Stimulated activated CD4-positive, alpha-beta T cell treated with anti-CD3 and anti-CD28 coated beads, TNF-alpha, amount 100 ng/mL, for 1 hour (primary cell): ENCODE results near the gene HAS3.
"Not testable (repeated sequence)": the region's sequence is repeated elsewhere in the genome, so short reads cannot be mapped to it uniquely, and the experiment has no call there.

Experiments used
- DNase-seq, 3 donors: peaks; one replicate each; pipeline ENCODE4 v3.0.0-alpha.2; 2020; ENCODE audit warnings: low read depth in 3 of 3, low spot score in 1 of 3

The HAS3 gene

DNA sequence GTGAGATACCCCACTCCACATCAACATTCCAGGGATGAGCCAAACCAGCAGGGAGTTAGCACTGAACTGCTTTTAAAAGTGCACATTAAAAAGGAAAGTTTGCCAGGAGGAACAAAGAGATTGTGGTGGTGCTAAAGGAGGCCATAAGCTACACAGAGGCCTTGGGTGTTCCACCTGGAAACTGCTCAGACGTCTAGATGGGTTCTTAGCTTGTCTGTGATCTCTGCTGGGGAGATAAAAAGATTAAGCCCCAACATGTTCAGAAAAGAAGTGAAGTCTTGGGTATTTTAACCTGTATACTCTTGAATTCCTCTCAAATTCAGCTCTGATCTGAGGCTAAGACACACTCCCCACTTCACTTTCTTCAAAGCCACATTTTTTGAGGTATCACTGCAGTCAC, 10.4 kb downstream of the HAS3 start:
- DNase-seq = no peak

DNA sequence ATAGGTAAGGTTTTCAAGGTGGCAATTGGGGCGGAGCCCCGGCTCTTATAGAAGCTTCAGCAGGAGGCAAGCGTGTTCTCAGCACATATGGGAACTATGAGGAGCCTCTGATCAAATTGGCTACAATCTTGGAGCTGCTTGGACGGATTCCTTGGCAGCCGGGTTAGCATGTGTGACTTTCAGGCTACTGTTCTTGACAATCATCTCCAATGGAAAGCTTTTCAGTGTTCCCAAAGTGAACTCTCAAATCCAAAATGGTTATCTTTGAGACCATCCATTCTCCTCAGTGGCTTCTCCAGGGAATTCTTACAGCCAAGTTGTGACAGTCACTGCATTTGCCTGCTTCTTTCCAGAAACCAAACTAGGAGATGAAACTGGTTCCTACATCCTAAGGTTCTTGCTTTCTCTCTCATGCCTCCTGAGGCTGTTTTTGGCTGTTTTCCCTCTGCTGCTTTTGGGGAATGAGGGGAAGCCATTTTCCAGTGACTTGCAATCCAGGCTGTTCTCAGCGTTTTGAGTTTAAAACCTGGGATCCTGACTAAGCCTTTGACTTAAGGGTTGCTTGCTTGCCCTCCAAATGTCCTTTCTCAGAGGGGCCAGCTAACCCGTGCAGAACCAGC, 10.9 kb downstream of the HAS3 start:
- DNase-seq = no peak

DNA sequence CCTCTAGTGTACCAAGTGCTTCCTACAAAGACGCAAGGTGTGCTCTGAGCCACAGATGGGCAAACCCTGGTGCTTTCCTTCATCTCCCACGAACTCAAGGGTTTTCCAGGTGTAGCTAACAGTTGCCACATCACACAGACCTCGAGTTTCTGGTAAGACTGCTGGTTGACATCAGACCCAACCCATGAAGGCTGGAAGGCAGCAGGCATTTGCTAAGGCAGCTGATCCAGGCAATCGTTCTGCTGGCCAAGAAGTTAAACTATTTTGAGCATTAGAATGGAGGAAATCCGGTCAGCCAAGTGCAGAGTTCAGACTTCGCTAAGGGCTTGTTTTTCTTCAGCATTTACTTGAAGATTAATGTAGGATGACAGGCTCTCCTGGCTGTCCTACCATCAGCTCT, 11.5 kb downstream of the HAS3 start:
- no peak for DNase-seq

DNA sequence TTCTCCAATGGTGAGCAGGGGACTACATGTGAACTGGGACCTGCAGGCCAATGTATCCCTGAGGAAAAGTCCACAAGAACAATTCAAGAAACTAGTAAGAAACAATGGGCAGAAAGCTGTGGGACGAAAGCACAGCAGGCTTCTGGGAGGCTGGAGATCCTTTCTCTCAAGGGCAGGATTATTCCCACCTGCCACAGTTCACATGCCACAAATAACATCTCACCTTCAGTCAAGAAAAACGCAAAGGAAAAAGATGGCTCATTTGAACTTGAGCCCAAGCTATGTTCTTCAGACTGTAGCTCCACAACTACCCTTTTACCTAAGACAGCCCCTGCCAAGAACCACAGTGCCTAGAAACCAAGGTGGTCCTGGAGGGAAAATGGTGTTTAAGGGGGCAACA, 13.0 kb downstream of the HAS3 start:
- DNase-seq = no peak

DNA sequence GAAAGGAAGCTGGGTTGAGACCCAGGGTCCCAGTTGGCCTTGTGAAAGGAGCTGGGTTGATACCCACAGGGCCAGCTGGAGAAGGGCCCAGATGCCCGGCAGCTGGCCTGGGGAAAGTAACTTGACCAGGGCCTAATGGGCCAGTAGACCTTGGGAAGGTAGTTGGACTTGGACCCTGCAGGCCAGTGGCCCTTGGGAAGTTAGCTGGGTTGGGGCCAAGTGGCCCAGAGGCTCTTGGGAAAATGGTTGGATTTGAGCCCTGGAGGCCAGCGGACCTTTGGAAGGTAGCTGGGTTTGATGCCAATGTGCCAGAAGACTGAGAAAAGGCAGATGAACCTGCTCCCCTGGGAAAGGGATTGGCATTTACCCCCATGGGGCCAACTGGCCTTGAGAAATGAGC, 13.5 kb downstream of the HAS3 start:
- no peak for DNase-seq

DNA sequence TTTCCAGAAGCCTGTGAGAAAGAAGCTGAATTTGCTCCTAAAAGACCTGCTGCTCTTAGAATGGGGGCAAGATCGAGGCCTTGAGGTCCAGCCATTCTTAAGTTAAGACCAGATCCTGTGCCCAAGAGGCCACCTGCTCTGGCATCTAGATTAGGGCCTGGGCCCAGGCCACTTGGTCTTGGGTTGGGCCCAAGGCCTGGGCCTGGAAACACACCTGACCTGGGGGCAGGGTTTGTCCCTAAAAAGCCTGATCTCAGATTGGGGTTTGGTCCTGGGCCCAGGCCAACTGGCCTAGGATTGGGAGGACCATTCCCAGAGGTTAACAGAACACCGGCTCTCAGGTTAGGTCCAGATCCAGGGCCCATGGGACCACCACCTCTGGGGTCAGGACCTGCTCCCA, 14.1 kb downstream of the HAS3 start:
- no peak for DNase-seq

DNA sequence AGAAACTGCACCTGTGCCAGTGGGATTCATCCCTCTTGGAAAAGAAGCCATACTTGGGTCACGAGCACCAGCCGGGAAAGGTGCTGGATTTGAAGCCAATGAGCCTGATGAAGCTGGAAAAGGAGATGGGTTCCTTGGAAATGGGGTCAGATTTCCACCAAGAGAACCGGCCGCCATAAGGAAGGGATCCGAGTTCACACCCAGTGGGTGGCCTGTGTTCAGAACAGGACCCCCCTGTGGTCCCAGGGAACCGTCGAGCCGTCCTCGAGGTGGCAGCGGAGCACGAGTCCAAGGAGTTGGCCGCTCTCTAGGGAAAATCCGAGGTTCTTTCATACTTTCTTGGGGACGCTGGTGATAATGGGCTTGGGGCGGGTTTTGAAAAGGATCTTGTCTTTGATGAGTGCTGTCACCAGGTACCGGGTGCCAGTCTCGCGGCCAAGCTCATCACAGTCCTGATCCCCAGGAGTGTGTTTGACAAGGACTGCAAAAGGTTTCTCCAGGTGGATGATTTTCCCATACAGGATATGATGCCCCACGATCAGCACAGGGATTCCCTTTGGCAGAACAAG, 14.7 kb downstream of the HAS3 start:
- no peak for DNase-seq

DNA sequence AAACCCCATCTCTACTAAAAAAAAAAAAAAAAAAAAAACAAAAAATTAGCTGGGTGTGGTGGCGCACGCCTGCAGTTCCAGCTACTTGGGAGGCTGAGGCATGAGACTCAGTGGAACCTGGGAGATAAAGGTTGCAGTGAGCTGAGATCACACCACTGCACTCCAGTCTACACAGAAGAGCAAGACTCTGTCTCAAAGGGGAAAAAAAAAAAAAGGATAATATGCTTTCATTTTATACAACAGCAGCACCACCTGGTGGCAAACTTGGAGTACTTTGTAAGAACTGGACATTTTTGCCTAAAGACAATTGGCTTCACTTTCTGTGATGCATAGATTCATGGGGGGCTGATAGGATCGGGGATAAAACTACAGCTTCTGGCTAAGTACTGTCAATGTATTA, 18.5 kb downstream of the HAS3 start:
- no peak for DNase-seq

DNA sequence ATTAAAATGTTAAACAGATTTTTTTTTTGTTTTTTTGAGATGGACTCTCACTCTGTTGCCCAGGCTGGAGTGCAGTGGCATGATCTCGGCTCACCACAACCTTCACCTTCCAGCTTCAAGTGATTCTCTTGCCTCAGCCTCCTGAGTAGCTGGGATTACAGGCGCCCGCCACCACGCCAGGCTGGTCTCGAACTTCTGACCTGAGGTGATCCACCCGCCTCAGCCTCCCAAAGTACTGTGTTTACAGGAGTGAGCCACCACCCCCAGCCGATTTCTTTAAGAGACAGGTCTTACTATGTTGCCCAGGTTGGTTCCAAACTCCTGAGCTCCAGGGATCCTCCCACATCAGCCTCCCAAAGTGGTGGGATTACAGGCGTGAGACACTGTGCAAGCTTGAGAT, 19.0 kb downstream of the HAS3 start:
- not testable (repeated sequence) for DNase-seq

DNA sequence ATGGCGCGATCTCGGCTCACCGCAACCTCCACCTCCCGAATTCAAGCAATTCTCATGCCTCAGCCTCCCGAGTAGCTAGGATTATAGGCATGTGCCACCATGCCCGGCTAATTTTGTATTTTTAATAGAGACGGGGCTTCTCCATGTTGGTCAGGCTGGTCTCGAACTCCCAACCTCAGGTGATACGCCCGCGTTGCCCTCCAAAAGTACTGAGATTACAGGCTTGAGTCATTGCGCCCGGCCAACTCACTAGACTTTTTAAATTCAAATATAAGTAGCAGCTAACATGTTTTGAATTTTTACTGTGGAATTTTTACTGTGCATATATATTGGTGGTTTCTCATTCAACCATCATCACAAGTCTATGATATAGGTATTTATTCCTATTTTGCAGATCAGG, 19.5 kb downstream of the HAS3 start:
- DNase-seq = not testable (repeated sequence)

DNA sequence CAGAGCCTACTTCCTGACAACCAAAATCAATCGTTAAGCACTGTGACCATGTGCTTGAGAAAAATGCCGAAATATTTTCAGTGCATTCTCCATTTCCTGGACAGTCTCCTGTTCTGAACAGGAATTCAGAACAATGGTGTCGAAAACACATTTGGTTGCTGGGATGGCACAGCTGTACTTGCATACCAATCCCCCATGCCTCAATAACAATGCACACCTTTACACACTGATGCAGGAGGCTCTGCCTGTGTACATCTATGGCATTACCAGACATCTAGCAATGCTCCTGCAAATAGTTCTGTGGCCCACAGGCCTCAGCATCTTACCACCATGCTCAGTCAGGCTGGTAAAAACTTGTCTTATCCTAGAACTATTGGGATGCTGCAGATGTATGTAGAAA, 20.8 kb downstream of the HAS3 start:
- DNase-seq = no peak

DNA sequence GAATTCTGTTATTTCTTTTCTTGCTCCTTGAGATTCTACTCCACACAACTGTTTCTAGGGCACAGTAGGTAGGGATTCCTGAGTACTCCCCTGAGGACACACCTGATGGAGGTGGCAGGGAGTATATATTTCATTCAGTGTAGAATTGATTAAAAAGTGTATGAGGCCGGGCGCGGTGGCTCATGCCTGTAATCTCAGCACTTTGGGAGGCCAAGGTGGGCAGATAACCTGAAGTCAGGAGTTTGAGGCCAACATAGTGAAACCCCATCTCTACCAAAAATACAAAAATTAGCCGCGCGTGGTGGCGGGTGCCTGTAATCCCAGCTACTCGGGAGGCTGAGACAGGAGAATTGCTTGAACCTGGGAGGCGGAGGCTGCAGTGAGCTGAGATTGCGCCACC, 21.3 kb downstream of the HAS3 start:
- DNase-seq = not testable (repeated sequence)

DNA sequence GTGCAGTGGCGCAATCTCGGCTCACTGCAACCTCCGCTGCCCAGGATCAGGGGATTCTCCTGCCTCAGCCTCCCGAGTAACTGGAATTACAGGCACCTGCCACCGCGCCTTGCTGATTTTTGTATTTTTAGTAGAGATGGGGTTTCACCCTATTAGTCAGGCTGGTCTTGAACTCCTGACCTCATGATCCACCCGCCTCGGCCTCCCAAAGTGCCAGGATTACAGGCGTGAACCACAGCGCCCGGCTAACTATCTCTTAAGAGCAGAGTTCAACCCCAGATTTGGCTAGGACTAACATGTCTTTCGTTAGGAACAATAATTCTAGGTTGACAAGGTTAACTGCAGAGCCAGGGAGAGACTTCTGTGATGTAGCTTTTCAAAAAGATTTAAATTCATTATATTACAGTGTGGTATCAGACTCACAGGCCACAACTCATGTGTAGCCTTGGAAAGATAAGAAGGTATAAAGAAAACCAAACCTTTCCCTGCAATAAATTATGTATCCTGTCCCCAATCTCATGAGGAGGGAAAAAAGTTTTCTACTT, 22.6 kb downstream of the HAS3 start:
- DNase-seq = no peak

DNA sequence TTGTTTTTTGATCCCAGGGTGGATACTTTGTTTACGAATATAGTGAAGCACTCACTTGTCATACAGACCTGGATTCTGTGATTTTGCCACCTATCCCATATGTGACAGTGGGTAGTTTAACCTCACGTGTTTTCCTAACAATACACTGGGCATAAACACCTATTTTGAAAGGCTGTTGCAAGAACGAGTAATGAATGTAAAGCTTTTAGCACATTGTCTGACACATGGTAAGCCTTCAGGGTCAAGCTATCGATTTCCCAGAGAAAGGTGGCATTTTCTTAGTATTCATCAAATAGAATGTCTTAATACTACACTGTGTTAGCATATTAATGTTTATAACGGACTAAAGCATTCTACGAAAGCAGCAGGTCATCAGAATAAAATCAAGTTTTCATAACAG, 25.0 kb downstream of the HAS3 start:
- DNase-seq = no peak

DNA sequence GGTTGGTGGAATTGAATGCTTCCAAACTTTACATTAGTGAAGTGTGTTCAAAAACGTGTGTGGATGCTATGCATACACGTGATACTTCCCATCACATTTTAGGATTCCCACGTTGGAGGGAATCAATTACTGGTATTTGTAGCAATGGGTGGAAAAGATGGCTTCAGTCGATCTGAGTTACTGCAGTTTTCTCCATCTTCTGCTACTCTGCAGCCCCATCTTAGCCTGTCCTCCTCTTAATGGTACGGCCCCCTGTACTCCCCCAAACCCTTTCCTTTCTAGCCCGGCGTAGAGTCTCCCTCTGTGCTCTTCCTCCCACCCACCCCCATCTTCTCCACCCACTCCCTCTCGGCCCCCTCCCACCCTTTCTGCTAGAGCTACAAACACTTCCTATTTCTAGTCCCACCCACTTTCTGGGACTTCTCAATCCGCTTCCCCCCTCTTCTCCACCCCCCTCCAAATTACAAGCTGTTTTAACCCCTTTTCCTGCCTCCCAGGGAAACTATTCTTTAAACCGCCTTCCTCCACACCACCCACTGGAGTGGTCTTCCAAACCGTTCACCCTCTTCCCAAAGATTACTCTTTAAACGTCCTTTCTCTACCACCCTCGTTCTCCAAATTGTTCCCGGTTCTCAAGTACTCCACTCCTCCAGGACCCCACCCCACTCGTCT, 25.9 kb downstream of the HAS3 start:
- DNase-seq = no peak

DNA sequence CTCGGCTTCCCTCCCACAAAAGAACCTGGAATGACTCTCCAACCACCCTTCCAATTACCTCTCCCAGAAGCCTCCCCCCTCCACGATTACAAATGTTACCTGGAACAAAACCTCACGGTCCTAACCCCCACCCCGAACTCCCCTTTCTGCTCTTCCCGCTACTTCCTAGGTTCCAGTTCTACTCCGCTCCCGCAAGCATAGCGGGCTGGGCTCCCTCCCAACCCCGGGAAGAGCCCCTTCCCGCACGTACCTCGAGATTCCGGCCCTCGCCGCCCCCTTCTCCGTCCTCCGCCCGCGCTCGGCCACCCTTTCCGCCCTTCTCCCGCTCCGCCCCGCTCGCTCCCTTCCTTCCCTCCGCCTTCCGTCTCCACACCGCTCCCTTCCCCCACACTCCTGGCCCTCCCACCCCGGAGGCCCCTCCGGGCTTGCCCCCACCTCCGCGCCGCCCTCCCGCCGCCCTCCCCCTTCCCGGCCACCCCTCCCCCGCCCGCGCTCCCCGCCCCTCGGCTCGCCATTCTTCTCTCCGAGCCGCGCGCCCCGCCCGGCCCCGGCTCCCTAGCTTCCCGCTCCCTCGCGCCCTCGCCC, 26.5 kb downstream of the HAS3 start:
- peak; percentile 13 to 67 (median 38) for DNase-seq

DNA sequence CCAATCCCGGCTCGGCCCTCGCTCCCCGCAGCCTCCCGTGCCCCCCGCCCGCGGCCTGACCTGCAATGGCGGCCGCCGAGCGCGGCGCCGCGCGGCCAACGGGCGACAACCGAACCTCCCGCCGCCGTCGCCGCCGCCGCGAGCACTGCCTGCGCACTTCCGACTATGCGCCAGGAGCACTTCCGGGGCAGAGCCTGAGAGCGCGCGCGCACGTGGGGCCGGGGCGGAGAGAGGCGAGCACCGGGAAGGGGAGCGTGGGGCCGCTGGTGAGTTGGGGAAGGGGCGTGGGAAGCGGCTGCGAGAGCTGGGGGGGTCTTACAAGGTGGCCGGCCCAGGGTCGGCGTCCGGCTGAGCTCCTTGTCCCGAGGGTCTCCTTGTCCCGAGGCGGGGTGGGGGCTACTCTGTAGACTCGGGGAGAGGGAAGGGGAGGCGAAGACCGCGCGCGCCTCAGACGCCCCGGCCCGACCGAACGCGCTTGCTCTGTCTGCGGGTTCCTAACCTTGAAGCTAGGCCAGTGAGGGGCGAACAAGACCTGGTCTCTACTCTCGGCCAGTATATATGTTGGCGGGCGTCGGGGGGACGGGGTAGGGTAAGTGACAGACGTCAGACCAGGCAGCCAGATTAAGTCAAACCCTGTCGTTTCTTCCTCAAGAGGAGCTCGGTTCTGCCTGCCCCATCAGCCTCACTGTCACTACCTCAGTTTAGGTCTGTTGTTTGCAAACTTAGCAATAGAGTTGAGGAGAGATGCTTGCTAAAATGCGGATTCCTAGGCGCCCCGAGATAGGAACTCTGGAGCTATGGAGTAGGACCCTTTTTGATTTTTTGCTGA, 27.2 kb downstream of the HAS3 start, which contains the start of the genes CHTF8 and UTP4:
CHTF8 (minus strand) TSS at position 165 of the 829 bp plus-strand sequence. CDS start 11,130 bp downstream, outside the sequence.
UTP4 (plus strand) TSS at position 226 of the 829 bp plus-strand sequence. CDS start 811 bp downstream, outside the sequence.
- peak; percentile 56 to 77 (median 66) for DNase-seq

DNA sequence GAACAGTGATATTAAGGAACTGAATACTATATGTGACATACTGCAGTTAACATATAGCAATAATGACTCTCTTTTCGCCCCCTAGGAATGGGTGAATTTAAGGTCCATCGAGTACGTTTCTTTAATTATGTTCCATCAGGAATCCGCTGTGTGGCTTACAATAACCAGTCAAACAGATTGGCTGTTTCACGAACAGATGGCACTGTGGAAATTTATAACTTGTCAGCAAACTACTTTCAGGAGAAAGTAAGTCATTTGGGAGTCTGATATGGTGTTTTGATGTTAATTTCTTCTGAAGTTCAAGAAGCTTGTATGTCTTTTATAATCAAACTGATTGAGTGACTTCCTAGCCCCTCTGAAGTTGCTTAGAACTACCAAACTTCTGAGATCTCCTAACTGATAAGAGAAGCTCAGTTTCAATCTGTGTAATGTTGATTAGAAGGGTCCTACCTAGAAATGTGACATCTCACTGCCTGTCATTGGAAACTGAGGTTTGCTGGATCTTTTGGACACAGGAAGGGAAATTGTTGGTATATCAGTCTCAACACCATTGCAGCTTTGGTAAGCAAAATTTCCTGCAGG, 28.0 kb downstream of the HAS3 start:
- DNase-seq = no peak

DNA sequence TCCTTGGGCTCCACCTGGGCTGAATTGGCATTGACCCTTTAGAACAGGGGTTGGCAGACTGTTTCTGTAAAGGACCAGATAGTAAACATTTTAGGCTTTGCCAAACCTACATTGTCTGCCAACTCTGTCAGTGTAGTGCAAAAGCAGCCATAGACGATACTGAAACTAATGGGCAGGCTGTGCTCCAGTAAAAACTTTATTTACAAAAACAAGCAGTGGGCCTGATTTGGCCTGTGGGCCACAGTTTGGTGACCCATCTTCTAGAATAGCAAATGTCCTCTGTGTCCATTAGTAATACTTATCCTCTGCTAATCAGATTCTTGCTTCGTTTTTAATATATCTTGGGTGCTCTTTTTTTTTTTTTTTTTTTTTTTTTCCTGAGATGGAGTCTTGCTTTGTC, 33.2 kb downstream of the HAS3 start:
- no peak for DNase-seq

DNA sequence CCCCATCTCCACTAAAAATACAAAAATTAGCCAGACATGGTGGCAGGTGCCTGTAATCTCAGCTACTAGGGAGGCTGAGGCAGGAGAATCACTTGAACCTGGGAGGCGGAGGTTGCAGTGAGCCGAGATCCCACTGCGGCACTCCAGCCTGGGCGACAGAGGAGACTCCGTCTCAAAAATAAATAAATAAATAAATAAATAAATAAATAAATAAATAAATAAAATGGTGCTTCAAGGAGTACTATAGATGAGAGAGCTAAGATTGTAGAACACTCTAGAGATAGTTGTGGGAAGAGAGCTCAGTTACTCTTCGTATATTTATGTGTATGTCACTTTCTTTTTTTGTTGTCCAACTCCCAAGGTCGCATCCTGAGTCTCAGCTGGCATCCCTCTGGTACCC, 34.0 kb downstream of the HAS3 start:
- not testable (repeated sequence) for DNase-seq

DNA sequence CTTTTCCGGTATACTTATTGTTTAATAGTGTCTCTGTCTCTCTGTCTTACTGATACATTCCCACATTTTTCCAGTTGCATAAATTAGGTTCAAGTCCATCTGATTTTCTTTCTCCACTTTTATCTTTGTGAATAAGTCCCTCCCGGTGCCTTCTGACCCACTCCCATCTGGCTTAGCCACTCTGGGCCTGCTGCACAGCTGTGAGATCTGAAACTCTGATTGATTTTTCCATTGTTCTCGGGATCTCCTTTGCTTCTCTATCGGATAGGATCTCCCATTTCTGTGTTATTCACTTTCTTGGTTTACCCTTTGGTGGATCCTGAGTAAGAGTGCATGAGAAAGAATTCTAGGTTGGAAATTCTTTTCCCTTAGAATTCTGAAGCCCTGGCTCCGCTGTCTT, 35.6 kb downstream of the HAS3 start:
- DNase-seq = no peak
